GM12865 (cell line): ENCODE results near the gene INF2.

Source experiments
- DNase-seq: peaks from one replicate; pipeline ENCODE4 v3.0.0; 2010; ENCODE audit warnings: low read depth
- H3K4me3 ChIP-seq: 2 replicates; pipeline ENCODE4 v1.5.1; 2011; ENCODE audit warnings: mild to moderate bottlenecking, low read depth, low read length, control low read depth
- TF ChIP-seq, protein P1 (sequence below): IDR thresholded peaks from 2 replicates; pipeline ENCODE4 v1.5.1; 2011; ENCODE audit warnings: low read length, control low read depth, low read depth, inconsistent platforms; ENCODE audit not compliant: insufficient read depth; ENCODE audit errors: missing control alignments

INF2 gene

DNA sequence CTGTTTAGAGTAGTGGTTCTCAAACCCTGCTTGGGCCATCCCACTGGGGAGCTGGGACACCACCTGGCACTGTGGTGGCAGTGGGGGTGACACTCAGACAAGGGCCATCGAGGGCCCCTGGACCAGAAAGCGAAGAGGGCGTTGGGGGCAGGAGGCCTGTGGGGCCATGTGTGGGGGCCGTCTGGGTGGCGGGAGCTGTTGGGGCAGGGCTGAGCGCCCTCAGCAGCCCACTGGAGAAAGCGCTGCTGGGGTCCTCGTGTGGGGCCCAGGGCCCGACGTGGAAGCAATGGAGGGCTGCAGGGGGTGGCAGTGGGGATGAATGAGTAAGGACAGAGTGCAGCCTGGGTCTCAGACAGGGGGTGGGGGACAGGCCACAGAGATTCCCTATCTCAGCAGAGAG is 28.7 kb downstream of the INF2 start:
- H3K4me3 ChIP-seq: no peak overlapping the region
- no peak for DNase-seq
- TF ChIP-seq, protein P1, sequence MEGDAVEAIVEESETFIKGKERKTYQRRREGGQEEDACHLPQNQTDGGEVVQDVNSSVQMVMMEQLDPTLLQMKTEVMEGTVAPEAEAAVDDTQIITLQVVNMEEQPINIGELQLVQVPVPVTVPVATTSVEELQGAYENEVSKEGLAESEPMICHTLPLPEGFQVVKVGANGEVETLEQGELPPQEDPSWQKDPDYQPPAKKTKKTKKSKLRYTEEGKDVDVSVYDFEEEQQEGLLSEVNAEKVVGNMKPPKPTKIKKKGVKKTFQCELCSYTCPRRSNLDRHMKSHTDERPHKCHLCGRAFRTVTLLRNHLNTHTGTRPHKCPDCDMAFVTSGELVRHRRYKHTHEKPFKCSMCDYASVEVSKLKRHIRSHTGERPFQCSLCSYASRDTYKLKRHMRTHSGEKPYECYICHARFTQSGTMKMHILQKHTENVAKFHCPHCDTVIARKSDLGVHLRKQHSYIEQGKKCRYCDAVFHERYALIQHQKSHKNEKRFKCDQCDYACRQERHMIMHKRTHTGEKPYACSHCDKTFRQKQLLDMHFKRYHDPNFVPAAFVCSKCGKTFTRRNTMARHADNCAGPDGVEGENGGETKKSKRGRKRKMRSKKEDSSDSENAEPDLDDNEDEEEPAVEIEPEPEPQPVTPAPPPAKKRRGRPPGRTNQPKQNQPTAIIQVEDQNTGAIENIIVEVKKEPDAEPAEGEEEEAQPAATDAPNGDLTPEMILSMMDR: no peak

DNA sequence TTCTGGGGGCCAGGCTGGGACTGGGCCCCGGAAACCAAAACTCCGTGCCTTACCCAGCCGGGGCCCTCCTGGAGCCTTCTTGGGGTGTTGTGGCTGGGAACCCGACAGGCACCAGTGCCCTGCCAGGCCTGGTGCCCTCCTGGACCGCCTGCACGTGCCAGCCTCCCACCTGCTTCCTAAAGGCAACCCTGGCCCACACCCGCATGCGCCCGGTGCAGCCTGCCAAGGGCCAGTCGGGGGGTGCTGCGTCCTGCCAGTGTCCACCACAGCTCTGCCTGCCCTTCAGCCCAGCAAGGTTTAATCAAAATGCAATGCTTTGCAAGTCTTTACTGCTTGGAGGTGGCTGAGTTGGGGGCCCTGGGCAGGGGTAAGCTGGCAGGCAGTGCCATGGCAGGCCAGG is 29.5 kb downstream of the INF2 start:
- DNase-seq: no peak
- no peak overlapping the region for H3K4me3 ChIP-seq
- TF ChIP-seq, protein P1: no peak

DNA sequence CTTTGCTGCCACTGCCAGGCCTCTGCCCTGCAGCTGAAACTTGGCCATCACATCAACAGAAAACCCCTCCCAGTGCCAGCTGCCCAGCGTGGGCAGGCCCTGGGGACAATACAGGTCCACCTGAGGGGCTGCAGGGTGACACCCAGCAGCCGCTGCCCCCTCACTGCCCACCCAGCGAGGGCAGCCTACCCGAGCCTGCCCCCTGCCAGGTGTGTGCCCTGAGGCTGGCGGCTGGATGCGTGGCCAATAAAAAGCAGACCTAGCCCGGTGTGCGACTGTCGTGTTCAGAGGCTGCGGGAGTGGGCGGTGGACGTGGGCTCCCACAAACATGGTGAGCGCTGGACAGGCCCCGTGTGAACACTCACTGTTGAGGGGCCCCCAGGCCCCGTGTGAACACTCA is 29.9 kb downstream of the INF2 start:
- DNase-seq: no peak

DNA sequence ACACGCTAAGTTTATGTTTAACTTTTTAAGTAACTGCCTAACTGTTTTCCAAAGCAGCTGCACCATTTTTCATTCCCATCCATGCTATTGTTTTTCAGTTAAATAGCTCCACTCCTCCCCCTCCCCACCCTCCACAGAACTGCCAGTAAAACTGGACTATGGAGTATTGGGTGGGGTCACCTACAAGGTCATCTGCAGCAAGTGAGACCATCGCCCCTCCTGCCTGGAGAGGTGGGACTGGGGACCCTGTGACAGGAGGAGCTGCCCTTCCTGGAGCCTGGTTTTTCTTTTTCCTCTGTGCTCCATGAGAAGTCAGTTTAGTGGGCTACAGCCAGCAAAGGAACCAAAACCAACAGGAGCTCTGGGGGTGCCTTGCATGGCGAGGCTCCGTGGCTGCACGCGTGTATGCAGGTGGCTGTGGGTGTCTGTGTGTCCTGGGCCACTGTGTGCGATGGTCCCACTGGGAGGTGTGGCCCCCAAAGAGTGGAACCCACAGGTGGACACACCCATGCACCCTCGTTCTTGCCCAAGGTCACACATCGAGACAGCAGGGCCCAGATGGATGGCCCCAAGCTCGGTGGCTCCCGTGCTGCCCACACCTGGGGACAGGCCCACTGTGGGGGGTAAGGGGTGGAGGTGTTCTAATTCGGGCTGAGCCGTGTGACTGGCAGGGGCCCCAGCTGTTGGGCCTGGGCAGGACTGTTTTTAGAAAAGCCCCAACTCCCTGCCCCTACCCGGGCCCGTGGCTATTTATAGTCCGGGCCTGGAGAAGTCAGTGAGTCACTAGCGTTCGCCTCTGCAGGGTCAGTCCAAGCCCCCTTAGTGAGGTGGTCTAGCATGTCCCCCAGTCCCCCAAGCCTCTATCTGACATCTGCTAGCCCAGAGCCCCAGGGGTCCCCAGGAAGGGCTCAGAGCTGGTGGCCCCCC is 32.4 kb downstream of the INF2 start:
- TF ChIP-seq, protein P1: no peak
- DNase-seq: no peak
- no peak overlapping the region for H3K4me3 ChIP-seq

More for the DNA sequence above, 29.9 kb downstream of the INF2 start:
- H3K4me3 ChIP-seq: no peak overlapping the region
- TF ChIP-seq, protein P1: no peak

DNA sequence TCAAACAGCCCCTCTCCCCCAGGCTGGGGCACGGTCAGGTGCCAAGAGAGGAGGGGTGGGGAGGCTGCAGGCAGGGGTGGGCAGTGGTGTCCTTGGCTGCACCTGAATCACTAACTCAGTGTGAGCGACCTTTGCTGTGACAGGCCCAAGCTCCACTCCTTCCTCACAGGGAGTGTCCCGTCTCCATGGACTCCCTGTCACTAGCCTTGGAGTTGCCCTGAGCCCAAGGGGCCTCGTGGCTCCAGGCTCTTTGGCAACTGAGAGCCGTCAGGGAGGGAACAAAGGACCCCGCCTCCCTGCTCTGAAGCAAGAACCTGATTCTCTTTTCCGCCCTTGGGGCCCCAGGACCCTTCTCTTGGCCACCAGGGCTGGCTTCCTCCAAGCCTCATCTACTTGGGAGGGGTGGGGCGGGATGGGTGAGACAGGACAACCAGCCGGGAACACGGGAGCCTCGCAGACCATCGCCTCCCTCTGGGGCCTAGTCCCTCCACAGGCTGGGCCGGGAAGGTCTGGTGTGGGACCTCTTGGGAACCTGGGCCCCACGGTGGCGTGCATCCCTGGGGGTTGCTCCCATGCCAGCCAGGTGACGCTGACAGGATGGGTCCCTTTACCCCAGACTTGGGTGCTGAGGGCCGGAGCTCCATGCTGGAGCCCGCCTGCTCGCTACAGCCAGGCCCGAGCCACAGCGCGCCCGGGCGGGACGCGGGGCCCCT is 33.7 kb downstream of the INF2 start:
- TF ChIP-seq, protein P1: no peak
- H3K4me3 ChIP-seq: no peak overlapping the region
- no peak for DNase-seq

DNA sequence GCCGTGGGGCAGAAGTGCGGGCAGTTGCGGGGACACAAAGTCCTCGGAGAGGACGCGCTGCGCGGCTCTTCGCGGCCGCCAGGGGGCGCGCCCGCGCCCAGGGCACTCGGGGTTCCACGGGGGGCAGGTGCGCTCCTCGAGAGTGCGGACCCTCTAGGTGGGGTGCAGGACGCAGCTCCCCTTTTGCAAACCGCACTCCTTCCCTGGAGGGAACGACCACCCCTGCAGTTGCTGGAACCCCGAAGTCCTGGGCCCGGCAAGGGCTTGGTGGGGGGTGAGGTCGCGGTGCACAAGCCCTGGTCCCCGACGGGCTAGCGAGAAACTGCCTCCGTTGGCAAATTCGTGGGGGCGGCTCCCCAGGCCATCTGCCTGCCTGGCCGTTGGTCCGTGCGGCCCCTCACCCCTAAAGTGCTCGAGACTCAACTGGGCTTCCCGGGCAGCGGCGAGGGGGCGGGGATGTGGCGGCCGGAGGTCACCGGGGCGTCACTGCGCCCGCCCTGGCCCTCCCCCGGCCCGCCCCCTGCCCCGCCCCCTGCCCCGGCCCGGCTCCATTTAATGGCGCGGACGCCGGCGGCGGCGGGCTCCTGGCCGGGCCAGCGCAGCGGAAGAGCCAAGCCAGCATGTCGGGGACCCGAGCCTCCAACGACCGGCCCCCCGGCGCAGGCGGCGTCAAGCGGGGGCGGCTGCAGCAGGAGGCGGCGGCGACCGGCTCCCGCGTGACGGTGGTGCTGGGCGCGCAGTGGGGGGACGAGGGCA is 34.4 kb downstream of the INF2 start, which contains the start of gene ADSS1:
Gene ADSS1 (plus strand): TSS at position 579 of the 756 bp plus-strand sequence. CDS start 42 bp downstream, at position 621.
- TF ChIP-seq, protein P1: peak; percentile 97
- DNase-seq: peak; percentile 62
- peak within 1 kb of the TSS; percentile 62 for H3K4me3 ChIP-seq
